ENCODE data around the gene FGF23.
"Not testable (repeated sequence)": the region's sequence is repeated elsewhere in the genome, so short reads cannot be mapped to it uniquely, and the experiment has no call there.

FGF23 gene

GRCh38 chr12:4379405-4379804 lies at the start of gene FGF23:
Gene FGF23 (minus strand): TSS chr12:4379712. CDS start chr12:4379582, 130 bp downstream.
- DNase-seq, result peak; percentile 93

DNA sequence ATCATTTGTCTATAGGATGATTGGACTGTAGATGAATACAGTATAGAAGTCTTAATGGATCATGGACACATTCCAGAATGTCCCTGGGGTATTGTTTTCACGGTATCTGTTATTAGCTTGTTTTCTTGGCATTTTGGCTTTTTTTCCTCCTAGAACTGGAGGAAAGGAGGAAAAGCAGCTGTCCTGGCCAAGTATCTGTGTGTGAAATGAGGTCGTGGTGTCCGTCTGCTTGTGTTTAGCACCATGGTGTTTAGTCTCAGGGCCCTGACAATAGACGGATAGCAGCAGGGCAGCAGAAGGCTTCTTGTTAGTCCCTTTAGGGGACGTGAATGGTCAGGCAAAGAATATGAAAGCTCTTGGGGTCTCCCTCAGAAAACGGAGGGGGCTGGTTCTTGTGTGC lies 44.9 kb upstream of the FGF23 start:
- DNase-seq, result no peak

- DNase-seq, result no peak
These were observed 44.1 kb upstream of the FGF23 start for GRCh38 chr12:4423528-4424195.

- peak; percentile 46 for DNase-seq
These were observed 43.5 kb upstream of the FGF23 start for GRCh38 chr12:4422985-4423384.

- peak; percentile 51 for DNase-seq
These were observed 42.1 kb upstream of the FGF23 start for GRCh38 chr12:4421590-4422031.

DNA sequence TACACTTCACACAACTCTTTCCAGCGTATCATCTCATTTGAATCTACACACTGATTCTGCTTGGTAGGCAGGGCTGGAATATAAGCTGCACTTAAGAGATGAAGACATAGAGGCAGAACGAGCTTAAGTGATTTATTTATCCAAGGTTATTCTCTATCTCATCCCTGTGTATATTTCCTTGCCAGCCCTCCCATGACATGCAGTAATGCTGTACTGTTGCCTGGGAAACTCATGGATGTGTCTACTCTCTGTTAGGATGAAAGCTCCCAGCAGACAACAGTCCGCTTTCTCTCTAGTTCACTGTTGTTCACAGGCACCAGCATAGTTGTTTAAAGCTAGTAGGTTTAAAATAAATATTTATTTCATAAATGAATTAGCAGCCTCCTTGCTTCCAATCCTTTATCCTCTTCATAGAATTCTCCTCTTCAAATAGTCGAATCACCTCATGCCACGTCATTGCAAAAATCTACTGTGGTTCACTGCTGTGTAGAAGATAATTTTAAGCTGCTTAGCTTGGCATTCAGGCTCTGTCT lies 40.7 kb upstream of the FGF23 start:
- DNase-seq, result peak; percentile 19

- no peak for DNase-seq
These were observed 39.4 kb upstream of the FGF23 start for GRCh38 chr12:4418913-4419312.

GRCh38 chr12:4417936-4418335 lies 38.4 kb upstream of the FGF23 start:
- no peak for DNase-seq

- DNase-seq, result no peak
These were observed 37.9 kb upstream of the FGF23 start for GRCh38 chr12:4417455-4417854.

- no peak for DNase-seq
These were observed 36.8 kb upstream of the FGF23 start for GRCh38 chr12:4416276-4416675.

GRCh38 chr12:4412465-4412864 lies 33.0 kb upstream of the FGF23 start:
- no peak for DNase-seq

- DNase-seq, result no peak
These were observed 32.5 kb upstream of the FGF23 start for GRCh38 chr12:4412056-4412455.

DNA sequence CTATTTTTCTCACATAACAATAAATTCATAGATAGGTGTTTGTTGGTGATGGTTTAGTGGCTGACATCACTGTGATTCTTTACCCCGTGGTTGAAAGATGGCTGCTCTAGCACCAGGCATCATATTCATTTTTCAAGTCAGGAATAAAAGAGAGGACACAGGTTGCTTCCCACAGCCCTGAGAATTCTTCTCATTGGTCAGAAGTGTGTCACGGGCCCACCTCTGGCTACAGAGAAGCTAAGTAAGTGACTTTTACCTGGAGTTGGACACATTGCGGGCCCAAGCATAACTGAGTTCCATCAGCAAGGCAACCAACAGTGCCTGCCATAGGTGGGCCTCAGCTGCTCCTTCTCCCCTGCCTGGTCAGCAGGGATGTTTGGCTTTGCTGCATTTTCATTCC lies 27.6 kb upstream of the FGF23 start:
- no peak for DNase-seq

DNA sequence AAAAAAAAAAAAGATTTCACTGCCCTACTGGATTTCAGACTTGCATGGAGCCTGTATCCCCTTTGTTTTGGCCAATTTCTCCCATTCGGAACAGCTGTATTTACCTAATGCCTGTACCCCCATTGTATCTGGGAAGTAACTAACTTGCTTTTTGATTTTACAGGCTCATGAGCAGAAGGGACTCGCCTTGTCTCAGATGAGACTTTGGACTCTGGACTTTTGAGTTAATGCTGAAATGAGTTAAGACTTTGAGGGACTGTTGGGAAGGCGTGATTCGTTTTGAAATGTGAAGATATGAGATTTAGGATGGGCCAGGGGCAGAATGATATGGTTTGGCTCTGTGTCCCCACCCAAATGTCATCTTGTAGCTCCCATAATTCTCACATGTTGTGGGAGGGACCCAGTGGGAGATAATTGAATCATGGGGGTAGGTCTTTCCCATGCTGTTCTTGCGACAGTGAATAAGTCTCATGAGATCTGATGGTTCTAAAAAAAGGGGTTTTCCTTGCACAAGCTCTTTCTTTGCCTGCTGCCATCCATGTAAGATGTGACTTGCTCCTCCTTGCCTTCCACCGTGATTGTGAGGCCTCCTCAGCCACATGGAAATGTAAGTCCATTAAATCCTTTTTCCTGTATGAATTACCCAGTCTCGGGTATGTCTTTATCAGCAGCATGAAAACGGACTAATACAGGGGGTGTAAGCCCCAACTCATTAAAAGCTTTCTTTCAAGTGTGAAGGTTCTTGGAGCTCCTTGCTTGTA lies 25.5 kb upstream of the FGF23 start:
- DNase-seq, result not testable (repeated sequence)

DNA sequence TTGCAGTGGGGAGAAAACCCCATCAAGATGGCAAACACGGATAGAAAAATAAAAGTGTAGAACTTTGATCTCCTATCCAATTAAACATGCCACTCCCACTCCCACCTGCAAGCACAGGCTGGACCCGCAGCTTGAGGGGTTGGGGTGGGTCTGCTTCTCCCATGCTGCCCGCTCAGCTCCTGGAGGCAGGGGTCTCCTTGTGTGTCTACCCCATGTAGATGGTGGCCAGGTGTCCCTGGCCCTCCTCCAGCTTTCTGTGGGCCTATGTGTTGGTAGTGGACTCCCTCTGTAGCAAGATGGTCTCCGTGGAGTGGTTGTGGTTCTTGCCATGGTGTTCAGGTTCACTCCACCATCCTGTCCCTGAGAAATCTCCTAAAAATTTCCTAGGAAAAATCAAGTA lies 23.5 kb upstream of the FGF23 start:
- DNase-seq, result peak; percentile 24

- DNase-seq, result no peak
These were observed 21.6 kb upstream of the FGF23 start for GRCh38 chr12:4401117-4401516.

DNA sequence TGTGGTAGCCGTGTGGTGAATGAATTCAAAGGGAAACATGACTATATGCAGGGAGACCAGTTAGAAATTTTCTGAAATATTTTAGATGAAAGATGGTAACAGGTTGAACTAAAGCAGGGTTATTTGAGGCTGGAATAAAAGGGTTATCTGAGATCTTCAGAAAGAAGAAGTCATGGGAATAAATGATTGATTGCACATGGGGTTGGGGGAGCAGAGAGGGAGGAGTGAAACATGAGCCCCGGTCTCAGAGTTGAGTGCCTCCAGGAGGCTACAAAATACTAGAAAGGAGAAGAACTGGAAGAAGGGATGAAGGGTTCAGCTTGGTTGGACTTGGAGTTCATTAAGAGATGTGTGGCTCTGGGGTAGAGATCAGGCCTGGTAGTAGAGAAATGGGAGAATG lies 16.3 kb upstream of the FGF23 start:
- DNase-seq, result no peak

DNA sequence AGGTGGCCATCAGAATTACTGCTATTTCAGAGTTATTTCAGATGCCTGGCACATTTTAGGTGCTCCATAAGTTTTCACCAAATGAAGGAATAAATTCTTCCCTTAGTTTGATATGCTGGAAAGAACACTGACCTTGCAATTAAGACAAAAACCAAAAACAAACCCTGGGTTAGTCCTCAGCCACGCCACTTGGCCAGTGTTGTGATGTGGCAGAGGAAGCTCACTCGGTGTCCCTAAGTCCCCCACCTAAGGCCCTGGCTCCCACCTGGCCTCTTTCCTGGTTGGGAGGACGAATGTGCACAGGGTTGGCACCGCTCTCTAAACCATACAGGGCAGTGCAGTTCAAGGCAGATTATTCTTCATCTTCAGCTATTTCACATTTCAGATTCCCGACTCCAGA lies 13.7 kb upstream of the FGF23 start:
- DNase-seq, result peak; percentile 16

DNA sequence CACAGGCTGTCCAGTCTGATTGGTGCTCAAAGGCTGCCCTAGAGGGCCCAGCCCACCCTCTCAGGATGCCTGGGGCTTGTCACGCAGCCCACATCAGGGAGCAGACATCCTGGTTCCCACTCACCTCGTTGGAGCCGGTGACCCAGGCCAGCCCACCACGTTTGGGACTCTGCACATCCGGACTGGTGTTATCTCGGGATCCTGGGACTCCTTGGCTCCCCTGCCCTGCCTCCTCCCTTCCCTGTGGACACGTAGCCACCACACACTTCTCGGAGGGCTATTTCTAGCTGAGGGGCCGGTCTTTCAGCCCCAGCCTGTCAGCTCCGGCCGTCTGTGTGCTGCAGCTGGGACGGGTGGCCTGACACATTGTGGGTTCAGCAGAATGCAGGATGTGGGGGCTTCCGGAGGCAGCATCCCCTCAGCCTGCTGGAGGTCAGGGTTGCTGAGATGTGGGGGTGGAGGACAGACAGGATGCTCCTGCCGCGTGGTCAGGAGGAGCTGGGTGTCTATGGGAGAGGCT lies 12.8 kb upstream of the FGF23 start:
- DNase-seq, result peak; percentile 54

GRCh38 chr12:4388662-4389061 lies 9.2 kb upstream of the FGF23 start:
- peak; percentile 49 for DNase-seq

- peak; percentile 11 for DNase-seq
These were observed 8.5 kb upstream of the FGF23 start for GRCh38 chr12:4388032-4388431.

DNA sequence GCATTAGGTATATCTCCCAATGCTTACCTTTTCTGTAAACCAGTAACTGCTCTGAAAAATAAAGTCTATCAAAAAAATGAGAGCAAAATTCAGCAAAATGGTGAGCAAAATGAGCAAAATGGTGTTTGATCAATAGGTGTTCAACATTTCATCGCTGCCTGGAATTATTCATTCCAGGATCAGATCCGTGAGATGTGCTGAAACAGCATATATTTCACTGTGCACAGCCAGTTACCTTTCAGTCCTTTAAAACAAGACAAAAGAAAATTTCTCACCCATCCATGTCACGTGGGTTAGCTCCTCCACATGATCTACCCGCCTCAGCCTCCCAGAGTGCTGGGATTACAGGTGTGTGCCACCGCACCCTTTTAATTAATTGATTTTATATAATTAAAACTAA lies 8.1 kb upstream of the FGF23 start:
- peak; percentile 0 for DNase-seq

DNA sequence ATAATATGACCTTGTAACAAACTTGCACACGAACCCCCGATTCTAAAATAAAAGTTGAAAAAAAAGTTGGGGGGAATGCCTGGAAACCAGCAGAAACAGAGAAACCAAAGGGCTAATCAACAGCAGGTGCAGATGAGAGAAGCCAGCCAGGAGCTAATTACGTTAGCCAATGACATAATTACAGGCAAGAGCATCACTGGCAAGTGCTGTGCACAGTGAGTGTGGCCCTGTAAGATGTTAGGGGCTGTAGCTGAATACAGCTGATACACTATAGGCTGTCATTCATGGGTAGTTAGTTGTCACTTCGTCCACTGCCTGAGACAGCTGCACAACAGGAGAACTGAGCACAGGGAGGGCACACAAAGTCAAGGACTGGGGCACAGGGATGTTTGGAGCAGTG lies 7.3 kb upstream of the FGF23 start:
- DNase-seq, result no peak

- DNase-seq, result peak; percentile 79
These were observed 3.9 kb upstream of the FGF23 start for GRCh38 chr12:4383304-4383865.

All from islet precursor cell (in vitro differentiated cells).